HL-60/S4 (cell line): ENCODE results near the gene NUDT13.

ENCODE experiments used
- in situ Hi-C: fragments of 300-500 bp; cut with MboI; formaldehyde crosslinking; loops from 2 replicates; pipeline ENCODE4 v1.14.3; 2022; ENCODE audit warnings: low sequenced_read_pairs

The NUDT13 gene

DNA sequence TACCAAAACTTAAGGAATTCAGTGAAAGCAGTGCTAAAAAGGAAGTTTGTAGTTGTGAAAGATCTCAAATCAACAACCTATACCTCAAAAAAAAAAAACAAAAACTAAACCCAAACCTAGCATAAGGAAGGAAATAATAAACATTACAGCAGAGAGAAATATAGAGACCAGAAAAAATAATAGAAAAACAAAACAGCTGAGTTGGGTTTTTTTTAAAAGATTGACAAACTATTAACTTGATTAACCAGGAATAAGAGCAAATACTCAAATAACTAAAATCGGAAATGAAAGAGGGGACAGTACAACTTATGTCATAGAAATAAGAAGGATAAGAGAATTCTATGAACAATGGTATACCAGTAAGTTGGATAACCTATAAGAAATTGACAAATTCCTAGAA is 50.8 kb downstream of the NUDT13 start:
- in situ Hi-C loops: no loop called here

DNA sequence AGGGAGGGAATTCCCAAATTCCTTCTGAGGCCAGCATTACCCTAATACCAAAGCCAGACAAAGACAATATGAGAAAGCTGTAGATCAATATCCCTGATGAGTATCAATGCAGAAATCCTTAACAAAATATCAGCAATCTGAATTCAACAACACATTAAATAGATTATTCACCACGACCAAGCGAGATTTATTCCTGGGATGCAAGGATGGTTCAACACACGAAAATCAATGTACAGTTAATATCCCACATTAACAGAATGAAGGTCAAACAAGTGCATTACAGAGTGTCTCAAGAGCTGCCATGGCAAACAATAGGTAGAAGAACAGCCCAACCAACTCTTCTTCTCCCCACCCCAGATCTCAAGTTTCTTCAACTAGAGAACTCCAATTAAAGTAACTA is 51.4 kb downstream of the NUDT13 start:
- in situ Hi-C loops: no loop called here

DNA sequence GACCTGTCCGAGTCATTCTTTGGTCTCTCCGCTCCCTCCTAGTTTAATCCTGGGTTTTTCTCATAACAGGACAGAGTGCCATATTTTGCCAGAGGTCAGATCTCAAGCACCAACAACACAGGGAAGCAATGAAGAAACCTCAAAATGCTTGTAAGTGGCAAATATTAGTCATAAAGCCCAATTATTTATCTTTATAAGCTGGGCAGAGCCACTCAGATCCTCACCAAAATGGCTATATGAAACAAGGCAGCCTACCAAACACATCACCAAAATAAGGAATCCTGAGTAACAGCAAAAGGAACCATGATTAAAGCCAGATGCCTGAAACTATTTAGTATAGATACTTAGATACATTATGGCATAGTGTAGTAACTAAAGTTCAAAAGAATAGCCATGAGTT is 52.8 kb downstream of the NUDT13 start:
- in situ Hi-C loops: no loop called here

DNA sequence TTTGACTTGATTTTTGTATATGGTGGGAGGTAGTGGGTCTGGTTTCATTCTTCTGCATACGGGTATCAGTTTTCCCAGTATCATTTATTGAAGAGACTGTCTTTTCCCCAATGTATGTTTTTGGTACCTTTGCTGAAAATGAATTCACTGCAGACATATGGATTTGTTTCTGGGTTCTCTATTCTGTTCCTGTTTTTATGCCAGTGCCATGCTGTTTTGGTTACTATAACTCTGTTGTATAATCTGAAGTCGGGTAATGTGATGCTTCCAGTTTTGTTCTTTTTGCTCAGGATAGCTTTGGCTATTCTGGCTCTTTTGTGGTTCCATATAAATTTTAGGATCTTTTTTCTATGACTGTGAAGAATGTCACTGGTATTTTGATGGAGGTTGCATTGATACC is 56.7 kb downstream of the NUDT13 start:
- in situ Hi-C loops: no loop called here

DNA sequence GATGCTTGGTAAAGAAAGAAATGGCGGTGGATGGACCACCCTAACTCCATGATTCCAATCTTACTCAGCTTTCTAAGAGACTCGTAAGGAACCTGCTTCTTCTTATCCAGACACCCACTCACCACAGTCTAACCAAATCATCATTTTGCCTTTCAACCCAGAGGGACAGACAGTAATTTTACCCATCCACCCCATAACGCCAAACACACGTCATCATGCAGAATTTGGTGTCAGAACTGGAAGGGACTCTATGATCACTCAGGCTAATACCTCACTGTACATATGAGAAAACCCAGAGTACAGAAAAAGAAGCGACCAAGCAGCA is 57.2 kb downstream of the NUDT13 start:
- in situ Hi-C loops: no loop called here

DNA sequence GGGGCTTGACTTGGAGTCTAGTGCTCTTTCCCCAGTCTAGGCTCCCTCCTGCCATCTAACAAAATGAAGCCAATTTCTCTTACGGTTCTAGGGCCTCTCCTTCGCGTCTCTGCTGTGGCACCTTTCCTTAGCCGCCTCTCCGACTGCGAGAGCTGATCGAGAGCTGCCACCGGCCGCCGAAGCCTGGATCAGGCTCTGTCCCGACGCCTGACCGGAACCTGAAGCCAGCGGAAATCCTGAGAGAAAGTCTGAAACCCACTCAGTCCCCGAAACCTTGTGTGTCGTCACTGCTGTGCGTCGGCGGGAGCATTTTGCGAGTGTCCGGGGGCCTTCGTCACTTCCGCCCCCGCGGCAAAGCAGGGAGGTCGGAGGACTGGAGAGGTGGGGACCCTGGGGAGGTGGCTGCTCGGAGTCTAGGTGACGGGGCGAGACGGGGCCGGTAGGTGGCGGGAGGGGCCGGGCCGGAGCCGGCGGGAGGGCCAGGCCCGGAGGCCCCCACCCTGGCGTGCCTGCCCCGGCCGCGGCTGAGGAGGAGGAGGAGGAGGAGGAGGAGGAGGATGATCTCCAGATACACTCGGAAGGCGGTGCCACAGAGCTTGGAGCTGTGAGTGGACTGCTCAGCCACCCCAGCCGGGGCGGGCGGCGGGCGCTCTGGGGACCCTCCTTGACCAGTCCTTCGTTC is 57.7 kb downstream of the NUDT13 start, which contains the start of the genes ECD and FAM149B1:
Gene ECD, minus strand, starts transcription at position 226 of the 682 bp plus-strand sequence. CDS start 4,071 bp downstream, outside the sequence.
Gene FAM149B1, plus strand, starts transcription at position 337 of the 682 bp plus-strand sequence. Its CDS starts 221 bp downstream, at position 558.
- in situ Hi-C loops: no loop called here

DNA sequence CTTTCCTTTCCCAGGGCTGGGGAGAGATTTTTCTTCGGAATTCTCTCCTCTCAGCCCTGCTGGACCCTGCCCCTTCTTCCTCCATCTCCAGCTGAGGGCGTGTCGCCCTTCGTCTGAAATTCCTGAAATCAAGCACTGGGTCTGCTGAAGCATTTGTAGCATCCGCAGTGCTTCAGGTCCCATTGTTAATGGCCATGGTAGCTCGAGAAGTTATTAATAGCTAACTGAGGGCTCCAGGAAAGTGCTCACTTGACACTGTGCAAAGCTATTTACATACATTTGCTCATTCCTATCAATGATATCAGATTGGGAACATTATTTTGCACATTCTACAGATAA is 58.2 kb downstream of the NUDT13 start:
- in situ Hi-C loops: no loop called here

DNA sequence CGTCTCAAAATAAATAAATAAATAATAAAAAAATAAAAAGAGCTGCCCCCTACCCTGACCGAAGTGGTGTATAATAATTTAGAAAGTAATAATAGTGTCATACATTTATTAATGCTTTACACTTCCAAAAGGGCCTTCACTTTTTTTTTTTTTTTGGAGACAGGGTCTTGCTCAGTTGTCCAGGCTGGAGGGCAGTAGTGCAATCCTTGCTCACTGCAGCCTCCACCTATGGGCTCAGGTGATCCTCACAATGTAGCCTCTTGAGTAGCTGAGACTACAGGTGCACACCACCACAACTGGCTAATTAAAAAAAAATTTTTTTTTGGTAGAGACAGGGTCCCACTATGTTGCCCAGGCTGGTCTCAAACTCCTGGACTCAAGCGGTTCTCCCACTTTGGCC is 59.1 kb downstream of the NUDT13 start:
- in situ Hi-C loops: no loop called here

DNA sequence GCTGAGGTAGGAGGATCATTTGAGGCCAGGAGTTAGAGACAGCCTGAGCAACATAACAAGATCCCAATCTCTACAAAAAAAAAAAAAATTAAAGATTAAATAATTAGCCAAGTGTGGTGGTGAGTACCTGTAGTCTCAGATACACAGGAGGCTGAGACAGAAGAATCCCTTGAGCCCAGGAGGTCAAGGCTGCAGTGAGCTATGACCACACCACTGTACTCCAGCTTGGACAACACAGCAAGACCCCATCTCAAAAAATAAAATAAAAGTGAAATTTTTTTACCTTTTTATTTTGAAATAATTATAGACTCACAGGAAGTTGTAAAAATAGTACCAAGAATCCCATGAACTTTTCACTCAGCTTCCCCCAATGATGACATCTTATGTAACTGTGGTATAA is 62.6 kb downstream of the NUDT13 start:
- in situ Hi-C loops: no loop called here

DNA sequence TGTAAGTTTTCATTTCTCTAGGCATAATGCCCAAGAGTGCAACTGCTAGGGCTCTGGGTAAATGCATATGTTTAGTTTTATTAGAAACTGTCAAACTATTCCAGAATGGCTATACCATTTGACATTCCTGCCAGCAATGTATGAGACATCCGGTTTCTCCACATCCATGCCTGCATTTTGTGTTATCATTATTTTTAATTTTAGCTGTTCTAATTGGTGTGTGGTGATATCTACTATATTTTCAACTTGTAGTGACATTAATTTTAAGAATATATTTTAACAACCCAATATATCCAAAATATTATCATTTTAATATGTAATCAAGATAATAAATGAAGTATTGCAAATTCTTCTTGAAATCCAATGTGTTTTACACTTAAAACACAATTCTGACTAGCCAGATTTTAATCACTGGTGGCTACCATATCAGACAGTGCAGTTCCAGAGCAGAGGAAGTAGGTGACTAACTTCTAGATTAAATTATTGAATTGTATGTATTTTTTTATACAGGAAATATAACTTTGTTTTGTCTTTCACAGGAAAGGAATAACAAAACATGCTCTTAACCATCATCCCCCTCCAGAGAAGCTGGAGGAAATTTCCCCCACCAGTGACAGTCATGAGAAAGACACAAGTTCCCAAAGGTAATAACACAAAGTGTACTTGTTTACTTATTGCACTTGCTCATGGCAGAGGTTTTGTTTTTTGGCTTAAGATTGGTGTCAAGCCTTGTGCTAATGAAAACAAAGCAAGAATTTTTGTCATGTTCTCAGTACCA is 64.1 kb downstream of the NUDT13 start:
- in situ Hi-C loops: no loop called here
